ENCODE results near the gene P2RY12.

DNA sequence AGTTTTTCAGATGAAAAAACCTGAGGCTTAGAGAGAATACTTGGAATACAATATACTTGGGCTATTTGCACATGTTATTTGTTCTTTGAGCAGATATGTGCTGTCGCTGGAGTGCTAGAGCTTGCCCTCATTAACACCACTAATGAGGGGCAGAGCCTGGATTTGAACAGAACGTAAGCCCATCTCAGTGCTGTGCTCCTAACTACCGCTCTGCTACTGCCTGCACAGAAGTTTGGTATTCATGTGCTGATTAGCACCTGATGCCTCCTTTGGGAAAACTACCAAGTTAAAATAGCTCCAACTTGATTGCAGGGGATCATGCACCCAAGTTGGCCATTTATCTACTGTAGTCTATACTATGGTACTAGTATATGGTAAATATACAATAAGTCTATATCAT, 71.6 kb downstream of the P2RY12 start:
- TF ChIP-seq POLR2A (IDR thresholded peaks at IDR 0.05), result no peak
- TF ChIP-seq, protein P1, sequence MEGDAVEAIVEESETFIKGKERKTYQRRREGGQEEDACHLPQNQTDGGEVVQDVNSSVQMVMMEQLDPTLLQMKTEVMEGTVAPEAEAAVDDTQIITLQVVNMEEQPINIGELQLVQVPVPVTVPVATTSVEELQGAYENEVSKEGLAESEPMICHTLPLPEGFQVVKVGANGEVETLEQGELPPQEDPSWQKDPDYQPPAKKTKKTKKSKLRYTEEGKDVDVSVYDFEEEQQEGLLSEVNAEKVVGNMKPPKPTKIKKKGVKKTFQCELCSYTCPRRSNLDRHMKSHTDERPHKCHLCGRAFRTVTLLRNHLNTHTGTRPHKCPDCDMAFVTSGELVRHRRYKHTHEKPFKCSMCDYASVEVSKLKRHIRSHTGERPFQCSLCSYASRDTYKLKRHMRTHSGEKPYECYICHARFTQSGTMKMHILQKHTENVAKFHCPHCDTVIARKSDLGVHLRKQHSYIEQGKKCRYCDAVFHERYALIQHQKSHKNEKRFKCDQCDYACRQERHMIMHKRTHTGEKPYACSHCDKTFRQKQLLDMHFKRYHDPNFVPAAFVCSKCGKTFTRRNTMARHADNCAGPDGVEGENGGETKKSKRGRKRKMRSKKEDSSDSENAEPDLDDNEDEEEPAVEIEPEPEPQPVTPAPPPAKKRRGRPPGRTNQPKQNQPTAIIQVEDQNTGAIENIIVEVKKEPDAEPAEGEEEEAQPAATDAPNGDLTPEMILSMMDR (IDR thresholded peaks at IDR 0.05 in 4 of 5, conservative IDR thresholded peaks at IDR 0.05 in 1 of 5), result no peak
